ENCODE results near the gene CFAP161. TPM values are rescaled to one million over a fixed set of nuclear protein-coding genes. Genes with fewer than 3 reads are reported as not detected.
A peak's percentile ranks its signal among the peaks of the same experiment; 100 is the strongest.

Gene CFAP161
- total and polyA plus RNA-seq, 4 donors: 0.45 to 0.84 TPM; not detected in 2

DNA sequence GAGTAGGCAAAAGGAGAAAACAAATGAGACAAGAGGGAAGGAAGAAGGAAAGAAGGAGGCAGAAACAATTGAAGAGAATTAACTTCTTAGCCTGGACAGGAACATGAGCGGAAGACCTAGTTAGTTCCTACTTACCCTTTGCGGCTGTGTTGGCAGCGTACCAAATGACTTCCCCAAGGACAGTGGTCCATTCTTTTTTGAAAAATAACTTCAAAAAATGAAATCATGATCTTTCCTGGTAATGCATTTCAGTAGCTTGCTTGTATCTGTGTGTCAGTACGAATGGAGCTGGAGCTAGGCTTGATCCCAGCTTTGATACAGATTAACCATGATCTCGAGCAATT, 41.5 kb upstream of the CFAP161 start:
- Histone ChIP-seq H3K4me1 (ENCODE audit: control insufficient read depth in 1 of 2, insufficient read depth in 2 of 2, low read length in 2 of 2) (peaks cover 0 to 2% of the 10 kb centered on the region in 2 donors), H3K27ac (ENCODE audit: low read depth in 1 of 2, low read length in 2 of 2) (no peak overlapping the region), H3K4me3 (ENCODE audit: low read length in 2 of 2) (no peak overlapping the region), H3K36me3 (ENCODE audit: control insufficient read depth in 1 of 2, insufficient read depth in 2 of 2, low read length in 1 of 2) (no peaks in the 10 kb centered on the region), H3K27me3 (ENCODE audit: control insufficient read depth in 1 of 2, insufficient read depth in 2 of 2, low read length in 1 of 2) (peaks cover 0 to 2% of the 10 kb centered on the region in 2 donors), H3K9me3 (ENCODE audit: control insufficient read depth, low read length) (no peaks in the 10 kb centered on the region)
- 58 to 65% methylated on average over 5 of the region's 5 CpGs for WGBS, 2 donors
- intact Hi-C loops (cut with DNase I): no loop called here
- ATAC-seq (ENCODE audit: low FRiP score) (no peak), DNase-seq (peak in 1 of 2 donors; percentile 59)

GRCh38 chr15:81093961-81094360, 40.1 kb upstream of the CFAP161 start:
- no peak overlapping the region for H3K4me3 ChIP-seq (ENCODE audit: low read length in 2 of 2)
- peaks cover 0 to under 1% of the 10 kb centered on the region in 2 donors for H3K27me3 ChIP-seq (ENCODE audit: control insufficient read depth in 1 of 2, insufficient read depth in 2 of 2, low read length in 1 of 2)
- H3K27ac ChIP-seq (ENCODE audit: low read depth in 1 of 2, low read length in 2 of 2): no peak overlapping the region
- H3K9me3 ChIP-seq (ENCODE audit: control insufficient read depth, low read length): no peaks in the 10 kb centered on the region
- H3K4me1 ChIP-seq (ENCODE audit: control insufficient read depth in 1 of 2, insufficient read depth in 2 of 2, low read length in 2 of 2): peaks cover 0 to 2% of the 10 kb centered on the region in 2 donors
- intact Hi-C loops (cut with DNase I): no loop called here
- ATAC-seq (ENCODE audit: low FRiP score) (no peak), DNase-seq (no peak)
- no peaks in the 10 kb centered on the region for H3K36me3 ChIP-seq (ENCODE audit: control insufficient read depth in 1 of 2, insufficient read depth in 2 of 2, low read length in 1 of 2)
- 96 to 98% methylated on average over 5 of the region's 5 CpGs for WGBS, 2 donors

GRCh38 chr15:81095690-81096365, 38.2 kb upstream of the CFAP161 start:
- H3K9me3 ChIP-seq (ENCODE audit: control insufficient read depth, low read length): no peaks in the 10 kb centered on the region
- H3K4me1 ChIP-seq (ENCODE audit: control insufficient read depth in 1 of 2, insufficient read depth in 2 of 2, low read length in 2 of 2): peaks cover 0 to 2% of the 10 kb centered on the region in 2 donors
- intact Hi-C loops (cut with DNase I): no loop called here
- DNase-seq (no peak), ATAC-seq (ENCODE audit: low FRiP score) (no peak)
- H3K36me3 ChIP-seq (ENCODE audit: control insufficient read depth in 1 of 2, insufficient read depth in 2 of 2, low read length in 1 of 2): no peaks in the 10 kb centered on the region
- no peaks in the 10 kb centered on the region for H3K27me3 ChIP-seq (ENCODE audit: control insufficient read depth in 1 of 2, insufficient read depth in 2 of 2, low read length in 1 of 2)
- H3K4me3 ChIP-seq (ENCODE audit: low read length in 2 of 2): no peak overlapping the region
- H3K27ac ChIP-seq (ENCODE audit: low read depth in 1 of 2, low read length in 2 of 2): no peak overlapping the region
- WGBS, 2 donors: 90 to 95% methylated on average over 12 of the region's 12 CpGs

GRCh38 chr15:81096398-81096797, 37.7 kb upstream of the CFAP161 start:
- Histone ChIP-seq H3K27ac (ENCODE audit: low read depth in 1 of 2, low read length in 2 of 2) (no peak overlapping the region), H3K4me1 (ENCODE audit: control insufficient read depth in 1 of 2, insufficient read depth in 2 of 2, low read length in 2 of 2) (peaks cover 0 to 2% of the 10 kb centered on the region in 2 donors), H3K36me3 (ENCODE audit: control insufficient read depth in 1 of 2, insufficient read depth in 2 of 2, low read length in 1 of 2) (no peaks in the 10 kb centered on the region), H3K4me3 (ENCODE audit: low read length in 2 of 2) (no peak overlapping the region), H3K9me3 (ENCODE audit: control insufficient read depth, low read length) (no peaks in the 10 kb centered on the region), H3K27me3 (ENCODE audit: control insufficient read depth in 1 of 2, insufficient read depth in 2 of 2, low read length in 1 of 2) (no peaks in the 10 kb centered on the region)
- 90 to 94% methylated on average over 6 of the region's 6 CpGs for WGBS, 2 donors
- ATAC-seq (ENCODE audit: low FRiP score) (no peak), DNase-seq (no peak)
- intact Hi-C loops (cut with DNase I): no loop called here

GRCh38 chr15:81097116-81097889, 36.8 kb upstream of the CFAP161 start:
- no peaks in the 10 kb centered on the region for H3K27me3 ChIP-seq (ENCODE audit: control insufficient read depth in 1 of 2, insufficient read depth in 2 of 2, low read length in 1 of 2)
- WGBS, 2 donors: 71 to 74% methylated on average over 10 of the region's 10 CpGs
- DNase-seq: no peak
- H3K27ac ChIP-seq (ENCODE audit: low read depth in 1 of 2, low read length in 2 of 2): no peak overlapping the region
- ATAC-seq (ENCODE audit: low FRiP score): no peak
- H3K36me3 ChIP-seq (ENCODE audit: control insufficient read depth in 1 of 2, insufficient read depth in 2 of 2, low read length in 1 of 2): no peaks in the 10 kb centered on the region
- intact Hi-C loops (cut with DNase I): no loop called here
- peaks cover 0 to 2% of the 10 kb centered on the region in 2 donors for H3K4me1 ChIP-seq (ENCODE audit: control insufficient read depth in 1 of 2, insufficient read depth in 2 of 2, low read length in 2 of 2)
- H3K9me3 ChIP-seq (ENCODE audit: control insufficient read depth, low read length): no peaks in the 10 kb centered on the region
- no peak overlapping the region for H3K4me3 ChIP-seq (ENCODE audit: low read length in 2 of 2)

- no peaks in the 10 kb centered on the region for H3K27me3 ChIP-seq (ENCODE audit: control insufficient read depth in 1 of 2, insufficient read depth in 2 of 2, low read length in 1 of 2)
- H3K27ac ChIP-seq (ENCODE audit: low read depth in 1 of 2, low read length in 2 of 2): no peak overlapping the region
- H3K4me1 ChIP-seq (ENCODE audit: control insufficient read depth in 1 of 2, insufficient read depth in 2 of 2, low read length in 2 of 2): no peaks in the 10 kb centered on the region
- H3K4me3 ChIP-seq (ENCODE audit: low read length in 2 of 2): no peak overlapping the region
- ATAC-seq (ENCODE audit: low FRiP score) (no peak), DNase-seq (no peak)
- H3K9me3 ChIP-seq (ENCODE audit: control insufficient read depth, low read length): no peaks in the 10 kb centered on the region
- H3K36me3 ChIP-seq (ENCODE audit: control insufficient read depth in 1 of 2, insufficient read depth in 2 of 2, low read length in 1 of 2): no peaks in the 10 kb centered on the region
- WGBS, 2 donors: 25 to 30% methylated on average over 5 of the region's 5 CpGs
- intact Hi-C loops (cut with DNase I): no loop called here
Measured at GRCh38 chr15:81097890-81098280, 36.2 kb upstream of the CFAP161 start.

- H3K36me3 ChIP-seq (ENCODE audit: control insufficient read depth in 1 of 2, insufficient read depth in 2 of 2, low read length in 1 of 2): no peaks in the 10 kb centered on the region
- DNase-seq (no peak), ATAC-seq (ENCODE audit: low FRiP score) (no peak)
- intact Hi-C loops (cut with DNase I): no loop called here
- no peak overlapping the region for H3K4me3 ChIP-seq (ENCODE audit: low read length in 2 of 2)
- no peak overlapping the region for H3K27ac ChIP-seq (ENCODE audit: low read depth in 1 of 2, low read length in 2 of 2)
- WGBS, 2 donors: 77 to 80% methylated on average over 4 of the region's 4 CpGs
- no peaks in the 10 kb centered on the region for H3K27me3 ChIP-seq (ENCODE audit: control insufficient read depth in 1 of 2, insufficient read depth in 2 of 2, low read length in 1 of 2)
- no peaks in the 10 kb centered on the region for H3K4me1 ChIP-seq (ENCODE audit: control insufficient read depth in 1 of 2, insufficient read depth in 2 of 2, low read length in 2 of 2)
- no peaks in the 10 kb centered on the region for H3K9me3 ChIP-seq (ENCODE audit: control insufficient read depth, low read length)
Measured at GRCh38 chr15:81098349-81098748, 35.7 kb upstream of the CFAP161 start.

DNA sequence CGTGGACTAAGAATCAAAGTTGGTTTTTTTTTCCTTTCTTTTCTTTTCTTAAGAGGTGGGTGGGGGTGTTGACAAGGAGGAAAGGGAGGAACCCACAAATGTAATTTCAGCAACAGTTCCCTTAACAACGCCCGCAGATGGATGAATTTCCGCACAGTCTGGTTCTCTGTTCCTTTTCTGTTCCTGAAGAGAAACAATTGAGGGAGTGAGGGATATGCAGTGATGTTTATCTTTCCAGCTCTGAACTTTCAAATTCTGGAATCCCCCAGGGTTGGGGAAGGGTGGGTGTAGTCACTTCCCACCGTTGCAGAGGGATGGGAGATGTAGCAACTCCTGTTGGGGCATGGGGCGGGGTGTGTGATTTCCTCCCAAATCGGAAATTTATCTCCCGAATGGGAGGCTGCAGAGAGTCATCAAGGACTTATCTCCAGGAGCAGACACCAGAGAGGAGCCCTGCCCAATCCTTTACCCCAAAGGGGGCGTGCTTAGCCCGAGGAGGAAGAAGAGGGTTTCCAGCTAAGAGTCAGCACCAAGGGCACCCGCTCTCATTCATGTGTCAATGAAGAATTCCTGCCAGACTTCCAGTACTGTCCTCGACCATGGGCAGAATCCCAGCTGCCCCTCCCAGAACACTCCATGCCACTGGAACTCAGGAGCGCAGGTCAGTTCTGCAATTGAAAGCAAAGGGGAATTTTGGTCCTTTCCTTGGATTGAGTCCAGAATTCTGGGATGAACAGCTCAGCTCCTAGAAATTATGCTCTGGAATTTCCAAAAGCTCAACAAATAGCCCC, 35.0 kb upstream of the CFAP161 start:
- no peak overlapping the region for H3K4me3 ChIP-seq (ENCODE audit: low read length in 2 of 2)

More for the DNA sequence above, 35.0 kb upstream of the CFAP161 start:
- H3K27ac ChIP-seq (ENCODE audit: low read depth in 1 of 2, low read length in 2 of 2): no peak overlapping the region
- 60 to 64% methylated on average over 13 of the region's 13 CpGs for WGBS, 2 donors
- DNase-seq (no peak), ATAC-seq (ENCODE audit: low FRiP score) (peak; percentile 51)
- no peaks in the 10 kb centered on the region for H3K4me1 ChIP-seq (ENCODE audit: control insufficient read depth in 1 of 2, insufficient read depth in 2 of 2, low read length in 2 of 2)
- no peaks in the 10 kb centered on the region for H3K36me3 ChIP-seq (ENCODE audit: control insufficient read depth in 1 of 2, insufficient read depth in 2 of 2, low read length in 1 of 2)
- H3K27me3 ChIP-seq (ENCODE audit: control insufficient read depth in 1 of 2, insufficient read depth in 2 of 2, low read length in 1 of 2): no peaks in the 10 kb centered on the region
- intact Hi-C loops (cut with DNase I): no loop called here
- no peaks in the 10 kb centered on the region for H3K9me3 ChIP-seq (ENCODE audit: control insufficient read depth, low read length)

Data from aorta (tissue), 5 donors.